NB4 (cell line): Measurements from ENCODE around the gene SLC6A19.

Experiments used
- DNase-seq: peaks from one replicate; pipeline ENCODE4 v3.0.0; 2010; ENCODE audit warnings: low read depth
- H3K4me3 ChIP-seq: one replicate; pipeline ENCODE4 v1.5.1; 2011; ENCODE audit warnings: mild to moderate bottlenecking, low read depth, low read length, moderate library complexity
- MYC ChIP-seq: IDR thresholded peaks from 2 replicates; pipeline ENCODE4 v1.6.1; 2011; ENCODE audit warnings: low read depth, low read length
- POLR2A ChIP-seq: IDR thresholded peaks from 2 replicates; pipeline ENCODE4 v1.6.1; 2011; ENCODE audit warnings: mild to moderate bottlenecking; ENCODE audit not compliant: insufficient read length; ENCODE audit errors: extremely low read depth
- TF ChIP-seq, protein P1 (sequence below): IDR thresholded peaks from 2 replicates; pipeline ENCODE4 v1.6.1; 2011; ENCODE audit warnings: low read depth, low read length
- TF ChIP-seq, protein P2 (sequence below): IDR thresholded peaks from one replicate; pipeline ENCODE4 v1.5.1; 2012; ENCODE audit warnings: low read depth, low read length

SLC6A19 gene

GRCh38 chr5:1176473-1177391, 24.7 kb upstream of the SLC6A19 start:
- DNase-seq: no peak
- no peak for TF ChIP-seq MYC
- TF ChIP-seq, protein P1, sequence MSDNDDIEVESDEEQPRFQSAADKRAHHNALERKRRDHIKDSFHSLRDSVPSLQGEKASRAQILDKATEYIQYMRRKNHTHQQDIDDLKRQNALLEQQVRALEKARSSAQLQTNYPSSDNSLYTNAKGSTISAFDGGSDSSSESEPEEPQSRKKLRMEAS: no peak
- TF ChIP-seq, protein P2, sequence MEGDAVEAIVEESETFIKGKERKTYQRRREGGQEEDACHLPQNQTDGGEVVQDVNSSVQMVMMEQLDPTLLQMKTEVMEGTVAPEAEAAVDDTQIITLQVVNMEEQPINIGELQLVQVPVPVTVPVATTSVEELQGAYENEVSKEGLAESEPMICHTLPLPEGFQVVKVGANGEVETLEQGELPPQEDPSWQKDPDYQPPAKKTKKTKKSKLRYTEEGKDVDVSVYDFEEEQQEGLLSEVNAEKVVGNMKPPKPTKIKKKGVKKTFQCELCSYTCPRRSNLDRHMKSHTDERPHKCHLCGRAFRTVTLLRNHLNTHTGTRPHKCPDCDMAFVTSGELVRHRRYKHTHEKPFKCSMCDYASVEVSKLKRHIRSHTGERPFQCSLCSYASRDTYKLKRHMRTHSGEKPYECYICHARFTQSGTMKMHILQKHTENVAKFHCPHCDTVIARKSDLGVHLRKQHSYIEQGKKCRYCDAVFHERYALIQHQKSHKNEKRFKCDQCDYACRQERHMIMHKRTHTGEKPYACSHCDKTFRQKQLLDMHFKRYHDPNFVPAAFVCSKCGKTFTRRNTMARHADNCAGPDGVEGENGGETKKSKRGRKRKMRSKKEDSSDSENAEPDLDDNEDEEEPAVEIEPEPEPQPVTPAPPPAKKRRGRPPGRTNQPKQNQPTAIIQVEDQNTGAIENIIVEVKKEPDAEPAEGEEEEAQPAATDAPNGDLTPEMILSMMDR: no peak
- TF ChIP-seq POLR2A: no peak
- no peak overlapping the region for H3K4me3 ChIP-seq

DNA sequence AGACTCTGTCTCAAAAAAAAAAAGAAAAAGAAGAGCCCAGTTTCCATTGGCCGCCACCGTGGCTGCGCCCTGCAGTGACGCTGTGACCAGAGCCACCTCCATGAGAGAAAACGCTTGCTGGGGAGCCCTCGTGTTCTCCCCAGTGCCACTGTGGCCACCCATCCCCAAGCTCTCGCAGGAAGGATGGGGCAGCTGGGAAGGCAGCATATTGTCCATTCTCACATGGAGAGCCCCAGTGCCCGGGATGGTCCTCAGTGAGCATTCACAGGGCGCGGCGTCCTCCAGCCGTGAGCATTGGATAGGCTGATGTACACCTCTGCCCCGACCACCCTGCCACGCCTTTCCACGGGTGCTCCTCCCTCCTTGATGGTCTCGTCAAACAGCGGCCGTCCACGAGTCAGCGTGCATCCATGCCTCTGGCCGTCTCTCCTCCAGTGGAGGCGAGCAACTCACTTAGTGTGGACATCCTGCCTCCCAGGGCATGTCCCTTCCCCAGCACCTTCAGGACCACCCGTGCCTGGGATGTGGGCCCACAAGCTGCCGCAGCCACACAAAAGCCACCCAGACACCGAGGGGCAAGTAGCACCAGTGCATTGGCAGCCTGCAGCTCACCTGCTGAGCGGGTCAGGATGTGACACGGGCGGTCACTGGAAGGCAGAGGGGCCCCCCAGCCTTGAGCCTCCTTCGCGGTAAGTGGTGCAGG, 23.4 kb upstream of the SLC6A19 start:
- TF ChIP-seq, protein P1: no peak
- TF ChIP-seq MYC (no peak), POLR2A (no peak)
- TF ChIP-seq, protein P2: no peak
- no peak overlapping the region for H3K4me3 ChIP-seq
- DNase-seq: no peak

GRCh38 chr5:1178529-1179382, 22.6 kb upstream of the SLC6A19 start:
- TF ChIP-seq MYC: no peak
- TF ChIP-seq, protein P1: no peak
- no peak for TF ChIP-seq POLR2A
- TF ChIP-seq, protein P2: no peak
- no peak for DNase-seq

DNA sequence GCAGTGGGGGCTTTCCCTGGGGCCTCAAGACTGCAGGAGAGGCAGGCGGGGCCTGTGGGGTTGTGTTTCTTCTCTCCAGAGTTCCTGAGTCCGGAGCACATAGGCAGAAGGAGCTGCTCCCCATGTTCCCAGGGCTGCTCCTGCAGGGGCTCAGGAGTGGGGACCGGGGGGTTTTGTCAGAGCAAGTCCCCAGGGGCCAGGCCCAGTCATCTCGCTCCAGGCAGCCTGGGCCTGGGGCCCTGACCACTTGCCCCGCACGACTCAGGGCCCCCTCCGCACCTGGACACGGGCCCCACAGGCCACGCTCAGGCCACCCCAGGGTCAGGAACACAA, 22.0 kb upstream of the SLC6A19 start:
- H3K4me3 ChIP-seq: no peak overlapping the region
- TF ChIP-seq MYC (no peak), POLR2A (no peak)
- TF ChIP-seq, protein P2: no peak
- TF ChIP-seq, protein P1: no peak
- no peak for DNase-seq

More at GRCh38 chr5:1178529-1179382, 22.6 kb upstream of the SLC6A19 start:
- H3K4me3 ChIP-seq: no peak overlapping the region

DNA sequence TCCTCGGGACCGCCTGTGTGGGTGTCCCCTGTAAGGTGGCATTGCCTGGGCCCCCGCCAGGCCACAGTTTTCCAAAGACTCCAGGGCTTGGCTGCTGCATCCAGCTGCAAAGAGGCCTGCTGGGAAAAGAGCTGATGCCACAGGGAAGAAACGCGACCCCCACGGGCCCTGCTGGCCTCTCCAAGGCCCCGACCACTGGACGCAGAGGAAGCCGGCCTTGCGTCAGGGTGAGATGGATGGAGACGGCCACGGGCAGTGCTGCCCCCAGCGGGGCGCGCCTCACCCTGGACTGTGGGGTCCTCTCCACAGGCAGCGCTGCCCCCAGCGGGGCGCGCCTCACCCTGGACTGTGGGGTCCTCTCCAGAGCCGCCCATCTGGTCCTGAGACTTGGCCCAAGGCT, 21.3 kb upstream of the SLC6A19 start:
- no peak overlapping the region for H3K4me3 ChIP-seq
- DNase-seq: no peak
- TF ChIP-seq POLR2A (no peak), MYC (no peak)
- TF ChIP-seq, protein P1: no peak
- TF ChIP-seq, protein P2: no peak
